HK-2 (cell line): Measurements from ENCODE around the gene NKX2-3.

Experiments
- DNase-seq: peaks from one replicate; pipeline ENCODE4 v3.0.0-alpha.2; 2018; ENCODE audit not compliant: unreplicated experiment

Gene NKX2-3

DNA sequence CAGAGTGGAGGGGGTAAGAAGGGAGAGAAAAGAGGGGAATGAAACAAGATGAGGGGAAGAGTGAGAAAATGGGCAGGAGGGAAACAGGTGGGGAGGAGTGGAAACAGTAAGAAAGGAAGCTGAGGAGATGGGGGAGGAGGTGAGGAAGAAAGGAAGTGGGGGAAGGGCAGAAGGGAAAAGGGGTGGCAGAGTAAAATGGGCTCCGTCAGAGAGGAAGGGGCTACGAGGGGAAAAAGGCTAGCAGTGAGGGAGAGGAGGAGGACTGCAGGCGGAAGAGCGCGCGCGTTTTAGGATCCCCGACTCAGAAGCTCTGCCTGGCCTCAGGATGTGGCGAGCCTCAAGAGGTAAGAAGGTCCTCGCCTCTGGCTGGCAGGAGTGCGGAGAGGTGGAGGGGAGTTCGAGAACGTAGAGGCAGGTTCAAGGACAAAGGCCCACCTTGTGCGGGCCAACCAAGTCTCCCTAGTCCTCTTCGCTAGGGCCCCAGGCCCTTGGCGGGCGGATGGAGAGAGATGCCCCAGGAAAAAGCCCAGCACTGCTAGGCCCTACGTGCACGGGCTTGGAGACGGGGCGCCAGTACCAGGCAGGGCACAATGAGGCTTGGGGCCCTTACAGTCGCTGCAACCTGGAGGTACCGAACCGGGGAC lies 5.8 kb upstream of the NKX2-3 start:
- DNase-seq = no peak

DNA sequence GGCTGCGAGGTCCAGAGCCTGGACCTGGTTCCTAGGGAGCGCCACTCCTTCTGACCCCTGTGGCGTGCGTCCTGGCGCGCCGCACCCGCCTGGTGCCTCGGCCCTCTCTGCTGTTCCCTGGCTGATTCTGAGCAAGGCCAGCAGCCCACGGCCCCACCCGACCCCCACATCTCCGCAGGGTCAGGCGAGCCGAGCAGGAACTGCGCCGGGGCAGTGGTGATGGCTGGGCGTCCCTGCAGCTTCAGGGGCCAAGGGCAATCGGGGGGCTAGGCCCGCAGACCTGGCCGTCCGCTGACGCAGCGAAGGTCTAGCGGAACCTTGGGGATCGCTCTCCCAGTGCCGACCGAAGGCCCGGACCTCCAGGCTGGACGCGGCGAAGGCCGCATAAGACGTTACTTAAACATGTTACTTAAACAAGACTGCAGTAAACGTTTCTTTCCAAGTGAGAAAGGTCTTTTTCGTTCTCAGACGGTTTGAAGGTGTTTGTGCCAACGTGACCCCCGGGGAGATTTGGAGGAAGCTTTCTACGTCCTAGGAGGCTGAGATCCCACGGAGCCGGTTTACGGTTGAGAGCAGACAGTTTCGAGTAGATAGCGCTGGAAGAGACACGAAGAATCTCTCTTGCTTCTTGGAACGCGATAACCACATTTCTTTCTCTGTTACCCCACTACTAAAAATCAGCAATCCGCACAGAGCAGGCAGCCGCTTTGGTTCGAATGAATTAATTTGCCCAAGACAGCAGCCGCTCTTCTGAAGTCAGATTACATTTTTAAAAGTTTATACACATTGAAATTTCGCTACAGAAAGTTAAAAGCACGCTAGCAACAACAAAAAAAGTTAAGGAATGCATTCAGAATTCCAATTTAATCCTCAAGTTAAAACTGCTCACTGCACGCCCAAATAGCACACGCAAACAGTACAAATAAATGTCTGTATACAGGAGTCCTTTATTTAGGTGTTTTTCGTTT lies 4.9 kb upstream of the NKX2-3 start:
- DNase-seq = no peak

- no peak for DNase-seq
These were observed 4.0 kb upstream of the NKX2-3 start for GRCh38 chr10:99528494-99529441.

GRCh38 chr10:99529591-99530107 lies 3.1 kb upstream of the NKX2-3 start:
- DNase-seq = no peak

- DNase-seq = no peak
These were observed 2.4 kb upstream of the NKX2-3 start for GRCh38 chr10:99530108-99531025.

GRCh38 chr10:99531026-99531695 lies 1.6 kb upstream of the NKX2-3 start:
- DNase-seq = no peak

- no peak for DNase-seq
These were observed 797 bp upstream of the NKX2-3 start for GRCh38 chr10:99531696-99532593.

DNA sequence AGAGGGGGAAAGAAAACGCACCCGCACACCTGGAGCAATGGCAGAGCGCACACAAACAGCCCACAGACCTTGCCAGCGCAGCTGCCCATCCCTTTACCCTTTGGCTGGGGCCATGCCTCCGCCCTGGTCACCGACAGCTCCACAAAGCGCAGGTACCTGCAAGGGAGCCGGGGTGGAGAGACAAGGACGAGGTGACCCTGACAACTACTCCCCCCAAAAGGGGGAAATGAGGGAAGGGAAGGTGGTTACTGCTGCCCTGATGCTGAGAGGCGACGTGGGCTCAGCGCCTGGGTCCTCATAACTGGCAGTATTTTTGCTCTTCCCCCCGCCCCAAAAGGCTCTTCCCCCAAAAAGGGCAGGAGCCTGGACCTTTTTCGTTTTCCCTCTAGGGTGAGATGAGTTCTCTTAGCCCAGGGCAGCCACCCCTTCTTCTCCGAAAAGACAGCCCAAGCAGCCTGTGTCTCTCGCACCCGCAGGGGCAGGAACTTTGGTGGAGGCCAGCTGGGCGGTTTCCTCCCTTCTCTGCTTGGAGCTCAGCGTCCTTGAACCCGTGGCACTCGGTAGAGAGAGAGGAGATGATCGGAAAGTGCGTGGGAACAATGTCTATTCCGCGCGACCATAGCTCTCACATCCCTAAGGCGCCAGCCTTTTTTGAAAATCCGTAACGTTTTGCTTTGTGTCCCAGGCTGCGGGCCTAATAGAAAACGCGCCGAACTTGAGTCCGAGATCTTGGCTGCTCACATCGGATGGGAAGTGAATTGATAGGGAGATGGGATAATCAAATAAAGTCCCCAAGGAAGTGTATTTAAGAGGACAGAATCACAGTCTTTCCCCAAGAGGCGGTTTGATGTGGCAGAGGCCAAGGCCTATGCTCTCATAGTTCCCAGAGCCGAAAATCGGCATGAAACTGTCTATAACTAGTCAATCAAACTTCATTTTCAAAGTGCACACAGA lies 1.0 kb downstream of the NKX2-3 start:
- DNase-seq = no peak

DNA sequence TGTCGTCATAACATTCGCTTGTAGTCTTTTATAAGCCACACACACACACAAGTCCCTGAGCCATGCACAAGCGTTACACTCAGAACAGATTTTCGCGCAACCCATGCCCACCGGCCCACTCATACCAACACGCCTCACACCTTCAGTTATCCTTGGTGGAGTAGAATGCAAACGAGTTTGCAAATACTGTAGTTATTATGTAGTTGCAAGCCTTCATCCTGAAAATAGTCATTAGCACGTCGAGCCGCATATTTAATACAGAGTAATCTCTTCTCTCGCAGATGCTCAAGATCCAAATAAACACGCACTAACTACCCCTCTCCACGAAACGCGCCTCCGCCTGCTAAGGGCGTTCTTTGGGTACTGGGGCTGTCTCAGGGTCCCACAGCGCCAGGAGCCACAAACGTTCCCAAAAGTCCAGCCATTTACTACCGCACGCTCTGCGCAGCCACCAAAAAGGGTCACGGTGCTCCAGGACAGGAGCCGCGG lies 1.8 kb downstream of the NKX2-3 start:
- no peak for DNase-seq

DNA sequence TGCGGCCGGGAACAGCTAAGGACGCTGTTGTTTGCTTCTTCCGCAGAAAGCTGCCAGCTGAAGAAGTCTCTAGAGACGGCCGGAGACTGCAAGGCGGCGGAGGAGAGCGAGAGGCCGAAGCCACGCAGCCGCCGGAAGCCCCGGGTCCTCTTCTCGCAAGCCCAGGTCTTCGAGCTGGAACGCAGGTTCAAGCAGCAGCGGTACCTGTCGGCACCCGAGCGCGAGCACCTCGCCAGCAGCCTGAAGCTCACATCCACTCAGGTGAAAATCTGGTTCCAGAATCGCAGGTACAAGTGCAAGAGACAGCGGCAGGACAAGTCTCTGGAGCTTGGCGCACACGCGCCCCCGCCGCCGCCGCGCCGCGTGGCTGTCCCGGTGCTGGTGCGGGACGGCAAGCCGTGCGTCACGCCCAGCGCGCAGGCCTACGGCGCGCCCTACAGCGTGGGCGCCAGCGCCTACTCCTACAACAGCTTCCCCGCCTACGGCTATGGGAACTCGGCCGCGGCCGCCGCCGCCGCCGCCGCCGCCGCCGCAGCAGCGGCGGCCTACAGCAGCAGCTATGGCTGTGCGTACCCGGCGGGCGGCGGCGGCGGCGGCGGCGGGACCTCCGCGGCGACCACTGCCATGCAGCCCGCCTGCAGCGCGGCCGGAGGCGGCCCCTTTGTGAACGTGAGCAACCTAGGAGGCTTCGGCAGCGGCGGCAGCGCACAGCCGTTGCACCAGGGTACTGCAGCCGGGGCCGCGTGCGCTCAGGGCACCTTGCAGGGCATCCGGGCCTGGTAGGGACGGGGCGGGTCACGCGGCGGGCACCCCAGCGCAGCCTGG lies 2.4 kb downstream of the NKX2-3 start:
- DNase-seq = no peak

GRCh38 chr10:99535764-99536337 lies 3.1 kb downstream of the NKX2-3 start:
- DNase-seq = no peak

GRCh38 chr10:99536338-99537085 lies 3.8 kb downstream of the NKX2-3 start:
- DNase-seq = no peak

DNA sequence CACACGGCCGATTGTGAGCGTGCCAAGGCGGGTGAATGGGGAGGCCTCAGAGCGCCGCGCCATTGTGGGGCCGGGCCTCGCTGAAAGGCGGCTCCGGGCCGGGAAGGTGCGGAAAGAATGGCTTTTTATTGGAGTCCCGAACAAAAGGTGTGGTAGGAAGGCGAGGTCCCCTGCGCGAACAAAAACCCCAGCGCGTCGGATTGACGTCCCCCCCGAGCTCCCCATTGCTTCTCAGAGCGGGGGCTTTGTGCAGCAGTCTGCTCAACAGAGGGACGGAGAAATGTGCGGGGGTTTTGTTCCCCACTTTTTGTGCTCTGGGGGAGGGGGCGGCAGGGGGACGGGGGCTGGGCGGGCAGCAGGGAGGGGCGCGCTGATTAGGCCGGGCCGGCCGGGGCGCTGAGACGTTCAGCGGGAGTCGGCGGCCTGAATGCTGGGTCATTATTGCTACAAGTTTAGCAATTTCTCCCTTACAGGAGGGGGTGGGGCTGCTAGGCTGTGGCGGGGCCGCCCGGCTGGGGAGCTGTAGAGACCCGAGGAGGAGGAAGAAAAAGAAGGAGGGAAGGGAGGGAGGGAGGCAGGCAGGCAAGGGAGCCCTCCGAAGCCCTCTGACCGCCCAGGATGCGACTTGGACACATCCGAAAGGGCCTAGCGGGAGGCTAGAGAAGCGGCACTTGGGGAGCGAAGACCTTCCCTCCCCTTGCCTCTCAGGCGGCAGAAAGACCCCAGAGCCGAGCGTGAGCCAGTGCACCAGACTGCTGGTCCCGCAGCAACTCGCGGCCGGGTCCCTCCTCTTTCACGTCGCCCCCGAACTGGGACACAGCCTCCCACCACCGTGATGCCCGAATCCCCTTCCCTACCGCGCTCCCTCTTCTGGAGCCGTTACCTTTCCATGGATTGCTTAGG lies 4.6 kb downstream of the NKX2-3 start:
- DNase-seq = no peak
